Hematopoietic multipotent progenitor cell treated with erythropoietin and hydrocortisone succinate and interleukin-3 and kit ligand, for 17 days (in vitro differentiated cells): ENCODE data around the gene ADAM21.
A peak's percentile ranks its signal among the peaks of the same experiment; 100 is the strongest.
"Not testable (repeated sequence)": the region's sequence is repeated elsewhere in the genome, so short reads cannot be mapped to it uniquely, and the experiment has no call there.

Experiments used
- DNase-seq: peaks from one replicate; pipeline ENCODE4 v3.0.0-alpha.2; 2015; ENCODE audit warnings: low spot score

ADAM21 gene

DNA sequence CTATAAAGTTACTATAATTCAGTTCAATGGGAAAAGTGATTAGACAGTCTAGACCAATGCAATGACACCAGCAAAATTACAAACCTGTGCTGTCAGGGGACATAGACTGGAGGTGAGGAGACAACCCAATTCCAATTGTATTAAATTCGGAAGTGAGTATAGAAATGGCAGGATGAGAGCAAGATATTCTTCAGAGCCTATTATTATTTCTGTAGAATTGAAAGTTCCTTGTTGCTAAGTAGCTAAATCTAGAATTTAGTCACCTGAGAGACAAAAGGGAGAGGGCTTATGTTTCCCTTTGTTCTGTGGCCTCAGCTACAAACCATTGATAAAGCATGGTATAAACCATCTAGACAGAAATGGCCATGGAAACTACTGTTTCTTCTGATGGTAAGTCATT, at the start of gene ADAM21:
ADAM21 (plus strand) TSS at position 301 of the 400 bp plus-strand sequence. CDS start 5,326 bp downstream, outside the sequence.
- no peak for DNase-seq

DNA sequence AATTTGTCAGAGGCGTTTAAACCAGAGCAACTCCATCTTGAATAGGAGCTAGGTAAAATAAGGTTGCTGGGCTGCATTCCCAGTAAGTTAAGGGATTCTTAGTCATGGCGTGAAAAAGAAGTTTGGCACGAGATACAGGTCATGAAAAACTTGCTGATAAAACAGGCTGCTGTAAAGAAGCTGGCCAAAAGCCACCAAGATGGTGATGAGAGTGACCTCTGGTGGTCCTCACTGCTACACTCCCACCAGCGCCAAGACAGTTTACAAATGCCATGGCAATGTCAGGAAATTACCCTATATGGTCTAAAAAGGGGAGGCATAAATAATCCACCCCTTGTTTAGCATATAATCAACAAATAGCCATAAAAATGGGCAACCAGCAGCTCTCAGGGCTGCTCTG, 48.6 kb upstream of the ADAM21 start:
- peak; percentile 61 for DNase-seq

DNA sequence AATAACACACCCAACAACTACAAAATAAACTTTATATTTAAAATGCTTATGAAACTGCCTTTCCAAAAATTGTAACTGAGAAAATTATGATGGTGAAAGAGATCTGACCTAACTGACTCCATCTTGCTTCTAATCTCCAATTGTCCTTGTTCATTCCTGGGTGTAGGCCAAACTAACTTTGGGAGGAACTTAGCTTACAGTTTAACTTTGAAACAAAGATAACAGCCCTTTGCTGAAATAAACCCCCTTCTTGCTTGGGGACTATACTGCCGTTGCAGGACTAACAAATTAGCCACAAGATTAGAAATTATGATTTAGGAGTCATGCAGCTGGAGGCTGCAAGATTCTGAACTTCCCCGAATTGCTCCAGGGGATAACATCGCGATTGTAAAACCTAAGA, 45.8 kb upstream of the ADAM21 start:
- not testable (repeated sequence) for DNase-seq

DNA sequence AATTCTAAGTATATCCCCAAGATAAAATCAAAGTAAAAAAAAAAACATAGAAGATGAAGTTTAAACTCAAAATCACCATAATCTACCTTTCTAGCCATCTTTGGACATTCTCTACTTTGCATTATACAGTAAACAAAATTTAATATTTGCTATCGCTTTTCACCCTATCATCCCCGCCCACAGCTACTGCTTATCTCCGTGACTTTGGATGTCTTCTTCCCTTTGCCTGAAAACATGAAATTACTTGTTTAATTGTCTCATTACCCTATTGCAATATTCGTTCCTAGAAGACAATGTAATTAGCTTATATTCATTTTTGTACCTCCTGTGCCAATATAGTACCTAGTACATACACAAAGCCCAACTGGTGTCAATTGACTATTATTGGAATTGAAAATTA, 44.4 kb upstream of the ADAM21 start:
- no peak for DNase-seq

DNA sequence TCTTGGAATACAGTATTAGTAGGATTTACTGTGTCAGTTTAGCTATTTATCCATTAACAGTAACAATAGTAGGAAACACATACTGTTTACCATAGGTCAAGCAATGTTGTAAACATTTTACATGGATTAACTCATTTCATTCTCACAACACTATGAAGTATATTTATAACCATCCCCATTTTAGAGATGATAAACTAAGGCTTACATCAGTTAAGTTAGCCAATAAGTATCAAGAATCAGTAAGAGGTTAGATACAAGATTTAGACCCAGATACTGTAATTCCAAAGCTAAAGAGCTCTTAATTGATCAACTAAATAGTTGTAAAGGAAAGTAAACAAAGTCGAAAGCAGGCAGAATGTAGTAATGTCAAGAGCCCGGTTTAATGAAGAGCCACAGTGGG, 36.2 kb upstream of the ADAM21 start:
- no peak for DNase-seq

DNA sequence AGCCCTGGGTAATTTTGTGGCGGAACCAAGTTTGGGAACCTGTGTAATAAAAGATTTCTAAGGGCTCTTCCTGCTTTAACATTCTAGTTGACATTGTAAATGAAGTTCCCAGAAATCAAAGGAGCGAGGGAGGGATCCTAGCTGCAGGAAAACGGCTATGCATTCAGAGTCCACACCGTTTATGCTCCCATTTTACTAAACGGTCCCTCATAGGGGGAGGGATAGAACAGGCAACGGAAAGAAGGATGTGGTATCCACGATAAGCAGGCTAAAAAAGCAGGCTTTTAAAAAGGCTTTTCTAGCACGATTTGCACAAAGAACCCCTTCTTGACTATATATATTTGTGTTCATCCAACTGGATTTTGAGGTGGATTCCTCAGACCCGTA, 35.6 kb upstream of the ADAM21 start:
- DNase-seq: no peak

DNA sequence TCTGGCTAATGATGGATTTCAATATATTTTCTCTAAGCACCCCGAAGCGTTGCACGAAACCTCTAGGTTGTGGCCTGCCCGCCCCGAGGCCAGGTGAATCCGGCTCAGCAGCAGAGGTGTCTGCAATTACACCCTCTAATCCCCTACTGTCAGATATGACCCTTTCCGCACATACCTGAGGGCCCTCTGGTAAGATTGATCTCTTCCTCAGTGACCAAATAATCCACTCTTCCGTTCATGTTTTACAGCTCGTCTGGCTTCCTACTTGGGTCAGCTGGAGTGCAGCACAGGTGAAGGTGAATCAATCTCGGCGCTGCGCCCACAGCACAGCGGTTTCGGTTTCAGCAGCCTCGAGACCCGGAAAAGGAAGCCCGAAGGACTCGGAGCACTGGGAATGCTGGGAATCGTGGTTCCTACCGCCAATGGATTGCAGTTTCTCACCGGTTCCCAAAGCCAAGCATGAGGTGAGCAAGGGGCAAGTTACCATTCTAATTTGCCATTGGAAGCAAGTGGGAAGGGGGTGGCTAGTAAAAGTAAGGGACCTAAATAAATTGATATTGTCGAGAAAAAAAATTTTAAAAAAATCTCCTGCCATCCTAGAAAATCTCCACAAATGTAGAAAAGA, 35.1 kb upstream of the ADAM21 start, which contains the start of gene SYNJ2BP:
SYNJ2BP (minus strand) TSS at position 366 of the 625 bp plus-strand sequence; CDS start at position 239, 127 bp downstream.
- no peak for DNase-seq

DNA sequence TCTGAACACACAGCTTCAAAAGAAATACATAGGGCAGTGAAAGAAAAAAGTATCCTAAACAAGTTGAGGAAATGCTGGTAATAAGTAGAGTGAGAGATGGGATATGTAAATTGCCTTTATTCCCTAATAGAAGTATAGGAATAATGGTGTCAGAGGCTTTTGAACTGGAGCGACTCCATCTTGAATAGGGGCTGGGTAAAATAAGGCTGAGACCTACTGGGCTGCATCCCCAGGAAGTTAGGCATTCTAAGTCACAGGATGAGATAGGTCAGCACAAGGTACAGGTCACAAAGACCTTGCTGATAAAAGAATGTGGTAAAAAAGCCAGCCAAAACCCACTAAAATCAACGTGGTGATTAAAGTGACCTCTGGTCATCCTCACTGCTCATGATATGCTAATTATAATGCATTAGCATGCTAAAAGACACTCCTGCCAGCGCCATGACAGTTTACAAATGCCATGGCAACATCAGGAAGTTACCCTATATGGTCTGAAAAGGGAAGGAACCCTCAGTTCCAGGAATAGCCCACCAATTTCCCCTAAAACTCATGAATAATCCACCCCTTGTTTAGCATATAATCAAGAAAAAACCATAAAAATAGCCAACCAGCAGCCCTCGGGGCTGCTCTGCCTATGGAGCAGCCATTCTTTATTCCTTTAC, 32.6 kb upstream of the ADAM21 start:
- DNase-seq: not testable (repeated sequence)

DNA sequence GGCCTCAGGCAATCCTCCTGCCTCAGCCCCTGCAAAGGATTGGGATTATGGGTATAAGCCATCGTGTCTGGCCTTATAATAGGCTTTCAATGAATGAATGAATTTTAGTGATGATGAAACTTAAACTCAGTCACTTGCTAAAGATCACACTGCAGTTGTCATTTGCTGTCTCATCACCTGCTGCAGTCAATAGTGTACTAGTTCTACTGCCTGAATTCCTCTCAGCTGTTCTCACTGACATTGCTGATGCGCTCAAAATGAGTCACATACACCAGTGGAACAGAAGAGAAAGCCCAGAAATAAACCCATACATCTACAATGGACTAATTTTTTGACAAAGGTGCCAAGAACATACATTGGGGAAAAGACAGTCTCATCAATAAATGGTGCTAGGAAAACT, 29.4 kb upstream of the ADAM21 start:
- no peak for DNase-seq

DNA sequence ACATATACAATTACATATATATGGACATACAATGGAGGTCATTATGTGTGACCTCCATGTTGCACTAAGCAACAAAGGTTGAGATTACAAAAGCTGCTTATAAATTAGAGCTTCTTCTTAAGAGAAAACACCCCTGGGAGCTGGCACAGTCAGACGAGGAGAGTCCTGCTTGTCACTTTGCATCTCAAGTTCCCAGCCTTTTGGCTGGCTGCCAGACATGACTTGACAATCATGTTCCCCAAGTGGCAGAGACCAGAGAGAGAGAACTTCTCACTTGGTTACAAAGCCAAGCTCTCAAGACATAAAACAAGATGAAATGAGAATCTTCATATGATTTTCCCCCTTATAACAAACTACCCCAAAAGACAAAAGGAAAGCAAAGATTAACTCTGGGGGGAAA, 26.6 kb upstream of the ADAM21 start:
- DNase-seq: peak; percentile 57

DNA sequence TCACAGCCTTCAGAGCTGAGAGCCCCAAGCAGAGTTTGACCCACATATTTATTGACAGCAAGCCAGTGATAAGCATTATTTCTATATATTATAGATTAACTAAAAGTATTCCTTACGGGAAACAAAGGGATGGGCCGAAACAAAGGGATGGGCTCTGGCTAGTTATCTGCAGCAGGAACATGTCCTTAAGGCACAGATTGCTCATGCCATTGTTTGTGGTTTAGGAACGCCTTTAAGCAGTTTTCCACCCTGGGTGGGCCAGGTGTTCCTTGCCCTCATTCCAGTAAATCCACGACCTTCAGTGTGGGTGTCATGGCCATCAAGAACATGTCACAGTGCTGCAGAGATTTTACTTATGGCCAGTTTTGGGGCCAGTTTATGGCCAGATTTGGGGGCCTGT, 25.4 kb upstream of the ADAM21 start:
- DNase-seq: not testable (repeated sequence)

DNA sequence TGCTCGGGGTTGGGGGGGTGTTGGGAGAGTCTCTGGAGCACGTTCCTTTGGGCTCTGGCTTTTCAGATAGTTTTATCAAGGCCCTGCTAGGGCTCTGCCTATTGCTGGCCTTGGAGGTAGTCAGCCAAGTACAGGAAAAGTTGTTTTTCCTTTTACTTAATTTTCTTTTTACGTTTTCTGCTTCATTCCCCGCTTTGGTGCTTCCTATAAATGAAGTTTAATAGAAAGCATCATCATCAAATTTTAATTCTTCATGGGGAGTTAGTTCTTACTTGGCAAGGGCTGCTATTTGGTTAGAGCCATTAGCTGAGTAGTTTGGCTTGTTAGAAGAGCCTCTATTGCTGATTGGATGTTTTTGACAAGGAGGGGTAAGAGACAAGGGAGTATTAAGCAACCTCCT, 15.1 kb upstream of the ADAM21 start:
- DNase-seq: no peak

DNA sequence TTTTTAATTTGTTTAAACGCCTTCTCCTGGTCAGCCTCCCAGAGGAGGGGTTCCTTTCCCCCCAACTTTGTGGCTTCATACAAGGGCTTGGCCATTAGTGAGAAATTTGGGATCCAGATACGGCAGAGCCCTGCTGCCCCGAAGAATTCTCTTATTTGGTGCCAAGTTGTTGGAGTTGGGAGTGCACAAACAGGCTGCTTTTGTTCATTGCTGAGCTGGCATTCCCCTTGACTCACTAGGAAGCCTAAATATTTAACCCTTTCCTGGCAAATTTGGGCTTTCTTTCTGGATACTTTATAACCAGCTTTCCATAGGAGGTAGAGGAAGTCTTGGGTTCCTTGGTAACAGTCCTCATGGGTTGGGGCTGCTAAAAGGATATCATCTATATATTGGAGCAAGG, 10.3 kb upstream of the ADAM21 start:
- DNase-seq: no peak

DNA sequence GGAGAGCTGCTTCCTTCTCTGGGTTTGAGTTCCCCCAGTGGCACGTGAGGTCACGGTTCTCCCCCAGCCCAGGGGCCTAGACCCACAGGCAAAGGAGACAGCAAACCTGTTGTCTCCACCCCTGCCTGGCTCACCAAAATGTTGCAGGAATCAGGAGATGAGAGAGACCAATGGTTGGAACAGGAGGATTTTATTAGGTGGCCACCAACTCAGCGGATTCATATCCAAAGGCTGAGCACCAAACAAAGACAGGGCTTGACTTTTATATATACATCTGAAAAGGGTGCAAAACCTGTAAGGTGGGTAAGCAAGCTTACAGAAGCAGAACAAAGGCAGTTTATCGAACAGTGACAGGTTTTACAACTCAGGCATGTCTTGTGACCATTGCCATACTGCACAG, 9.2 kb upstream of the ADAM21 start:
- no peak for DNase-seq

DNA sequence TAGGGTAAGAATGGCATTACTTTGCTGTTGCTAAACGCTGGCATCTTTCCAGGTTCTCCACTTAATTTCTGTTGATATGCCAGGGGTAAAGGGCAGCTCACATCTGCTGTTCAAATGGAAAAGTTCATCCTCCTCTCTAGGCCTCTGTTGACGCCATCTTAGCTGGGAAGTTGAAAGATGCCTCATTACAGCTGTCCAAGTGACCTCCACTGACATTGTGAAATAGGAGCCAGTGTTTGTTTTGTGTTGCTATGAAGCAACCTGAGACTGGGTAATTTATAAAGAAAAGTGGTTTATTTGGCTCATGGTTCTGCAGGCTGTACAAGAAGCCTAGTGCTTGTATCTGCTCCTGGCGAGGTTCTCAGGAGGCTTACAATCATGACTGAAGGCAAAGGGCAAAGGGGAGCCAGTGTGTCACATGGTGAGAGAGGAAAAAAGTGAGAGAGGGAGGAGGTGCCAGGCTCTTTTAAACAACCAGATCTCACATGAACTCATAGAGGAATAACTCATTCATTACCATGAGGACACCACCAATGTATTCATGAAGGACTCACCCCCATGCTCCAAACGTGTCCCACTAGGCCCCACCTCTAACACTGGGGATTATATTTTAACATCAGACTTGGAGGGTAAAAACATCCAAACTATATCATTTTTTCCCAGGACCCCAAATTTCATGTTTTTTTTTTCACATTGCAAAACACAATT, 3.2 kb upstream of the ADAM21 start:
- no peak for DNase-seq

DNA sequence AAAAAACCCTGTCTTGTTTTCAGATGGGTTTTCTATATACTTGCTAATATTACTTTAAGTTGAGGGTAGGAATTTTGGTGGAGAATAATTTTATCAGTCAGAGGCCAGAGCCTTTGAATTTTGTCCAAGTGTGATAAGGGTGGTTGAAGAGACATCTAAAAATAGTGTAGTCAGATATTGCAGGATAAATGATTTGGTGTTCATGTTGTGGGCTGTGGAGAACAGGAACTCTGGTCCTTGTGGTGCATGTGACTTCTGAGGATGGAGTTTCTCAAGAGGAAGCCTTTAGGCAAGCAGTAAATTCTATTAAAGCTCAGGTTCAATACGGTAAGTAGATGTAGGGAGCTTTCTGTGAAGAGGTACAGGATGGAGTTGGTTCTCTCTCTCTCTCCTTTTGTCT, 2.8 kb downstream of the ADAM21 start:
- DNase-seq: no peak

DNA sequence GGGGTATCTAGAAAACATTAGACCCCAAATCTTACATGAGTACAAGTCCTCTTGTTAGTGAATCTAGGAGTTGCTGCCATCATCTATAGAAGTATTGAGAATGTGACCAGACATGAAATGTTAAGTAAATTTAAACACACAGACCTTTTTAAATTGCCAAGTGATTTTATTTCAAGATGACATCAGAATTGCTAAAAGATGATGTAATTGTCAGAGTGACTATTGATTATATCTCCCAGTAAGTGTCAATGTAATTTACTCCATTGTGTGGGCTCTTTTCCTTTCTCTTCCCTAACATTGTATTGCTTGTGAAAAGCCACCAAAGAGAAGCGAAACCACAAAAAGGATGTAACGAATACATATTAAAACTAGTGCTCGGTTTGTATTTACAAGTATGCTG, 16.8 kb downstream of the ADAM21 start:
- DNase-seq: no peak

DNA sequence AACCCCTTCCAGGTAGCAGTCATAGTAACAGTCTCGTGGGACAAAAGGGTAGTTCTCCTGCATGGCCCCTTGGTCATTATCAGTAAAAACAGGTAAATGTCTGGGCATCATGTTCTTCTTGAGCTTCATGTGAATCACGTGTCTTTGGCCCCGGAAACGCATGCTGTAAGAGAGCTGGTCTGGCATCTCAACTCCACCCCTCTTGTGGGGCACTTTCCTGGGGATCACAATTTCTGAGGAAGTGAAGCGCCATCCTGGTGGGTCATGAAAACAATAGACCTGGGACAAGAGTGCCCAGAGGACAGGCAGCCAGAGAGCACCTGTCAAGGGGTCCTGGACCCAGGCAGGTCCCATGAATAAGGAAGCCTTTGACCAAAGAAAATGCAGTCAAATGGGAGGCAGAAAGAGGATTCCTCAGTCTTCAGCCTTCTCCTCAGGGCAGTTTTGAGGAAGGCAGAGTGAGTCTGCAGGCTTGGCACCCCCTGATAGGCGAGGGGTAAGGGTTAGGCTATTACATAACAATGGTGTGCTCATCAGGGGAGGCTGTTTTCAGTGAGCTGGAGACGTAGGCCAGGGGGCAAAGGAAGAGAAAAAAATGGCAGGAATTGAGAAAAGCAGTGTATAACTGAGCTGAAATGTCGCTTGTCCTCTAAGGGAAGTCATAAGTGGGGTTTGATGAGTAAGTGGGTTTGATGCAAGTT, 19.0 kb downstream of the ADAM21 start:
- not testable (repeated sequence) for DNase-seq

DNA sequence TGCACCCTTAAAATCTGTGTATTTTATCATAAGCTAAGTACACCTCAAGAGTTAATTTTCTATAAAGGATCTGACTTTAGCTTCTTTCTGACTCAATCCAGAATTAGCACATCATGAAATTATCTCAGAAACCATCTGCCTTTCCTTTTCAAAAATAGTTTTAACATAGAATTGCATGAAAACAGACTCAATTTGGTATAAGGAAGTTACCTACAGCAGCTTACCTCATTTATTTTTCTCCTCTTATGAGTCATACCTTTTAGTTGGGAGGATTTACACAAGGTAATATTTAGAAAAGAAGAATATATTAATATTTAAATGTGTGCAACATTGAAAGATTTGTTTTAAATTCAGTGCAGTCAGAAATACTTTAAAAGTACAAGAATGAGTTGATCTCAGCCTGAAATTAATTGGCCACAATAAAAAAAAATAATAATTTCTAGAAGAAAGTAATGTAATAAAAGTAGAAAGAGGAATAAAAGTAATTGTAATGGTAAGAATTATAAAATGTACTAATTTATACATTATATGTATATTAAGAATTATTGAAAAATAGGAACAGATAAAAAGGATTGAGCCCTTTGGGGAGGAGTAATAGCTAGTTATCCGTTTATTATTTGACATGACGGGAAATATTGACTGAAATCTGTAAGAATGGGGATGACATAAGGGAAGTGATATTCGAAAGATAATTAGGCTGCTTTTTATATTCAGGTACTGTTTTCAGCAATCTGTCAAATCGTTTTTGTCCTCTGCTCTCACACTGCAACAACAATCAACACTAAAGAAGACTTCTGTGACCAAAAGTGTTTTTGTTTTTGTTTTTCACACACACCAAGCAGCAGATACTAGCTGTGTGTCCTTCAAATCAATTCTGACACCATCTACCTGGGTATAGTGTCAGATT, 20.5 kb downstream of the ADAM21 start:
- no peak for DNase-seq

DNA sequence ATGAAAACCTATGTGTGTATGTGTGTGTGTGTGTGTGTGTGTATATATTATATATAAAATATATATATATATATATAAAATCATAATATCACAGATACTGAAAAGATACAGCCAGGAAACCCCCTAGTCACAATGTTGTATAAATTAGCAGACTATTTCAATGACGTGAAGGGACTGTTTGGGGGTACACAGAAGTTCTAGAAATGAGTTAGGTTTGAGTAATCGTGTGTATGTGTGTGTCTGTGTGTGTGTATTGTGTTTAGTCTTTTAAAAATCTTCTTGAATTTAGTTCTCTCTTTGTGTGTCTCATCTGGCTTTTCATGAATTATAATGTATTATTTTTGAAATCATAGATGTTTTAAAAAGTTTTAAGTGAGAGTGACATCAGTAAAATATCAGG, 21.9 kb downstream of the ADAM21 start:
- no peak for DNase-seq

DNA sequence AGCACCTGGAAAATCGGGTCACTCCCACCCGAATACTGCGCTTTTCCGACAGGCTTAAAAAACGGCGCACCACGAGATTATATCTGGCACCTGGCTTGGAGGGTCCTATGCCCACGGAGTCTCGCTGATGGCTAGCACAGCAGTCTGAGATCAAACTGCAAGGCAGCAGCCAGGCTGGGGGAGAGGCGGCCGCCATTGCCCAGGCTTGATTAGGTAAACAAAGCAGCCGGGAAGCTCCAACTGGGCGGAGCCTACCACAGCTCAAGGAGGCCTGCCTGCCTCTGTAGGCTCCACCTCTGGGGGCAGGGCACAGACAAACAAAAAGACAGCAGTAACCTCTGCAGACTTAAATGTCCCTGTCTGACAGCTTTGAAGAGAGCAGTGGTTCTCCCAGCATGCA, 23.5 kb downstream of the ADAM21 start:
- DNase-seq: not testable (repeated sequence)
